Central memory CD4-positive, alpha-beta T cell (primary cell): ENCODE data around the gene CLNK.

ENCODE experiments used
- DNase-seq: peaks from one replicate; pipeline ENCODE4 v3.0.0; 2022

Gene CLNK

GRCh38 chr4:10495651-10496050, 188.9 kb downstream of the CLNK start:
- DNase-seq: no peak

GRCh38 chr4:10492464-10492863, 192.1 kb downstream of the CLNK start:
- no peak for DNase-seq

GRCh38 chr4:10491401-10491800, 193.2 kb downstream of the CLNK start:
- no peak for DNase-seq

- DNase-seq: no peak
Observed at GRCh38 chr4:10490996-10491395, 193.6 kb downstream of the CLNK start.

- DNase-seq: no peak
Observed at GRCh38 chr4:10482913-10483312, 201.7 kb downstream of the CLNK start.

GRCh38 chr4:10480616-10481015, 204.0 kb downstream of the CLNK start:
- no peak for DNase-seq

GRCh38 chr4:10478621-10479020, 205.9 kb downstream of the CLNK start:
- DNase-seq: no peak

- DNase-seq: no peak
Observed at GRCh38 chr4:10470505-10470904, 214.1 kb downstream of the CLNK start.

- DNase-seq: no peak
Observed at GRCh38 chr4:10466161-10466560, 218.4 kb downstream of the CLNK start.

- no peak for DNase-seq
Observed at GRCh38 chr4:10462876-10463275, 221.7 kb downstream of the CLNK start.

GRCh38 chr4:10461850-10462400, 222.6 kb downstream of the CLNK start:
- DNase-seq: no peak

- peak; percentile 76 for DNase-seq
Observed at GRCh38 chr4:10461091-10461849, 223.3 kb downstream of the CLNK start.

GRCh38 chr4:10460313-10461047, 224.1 kb downstream of the CLNK start:
- DNase-seq: no peak

- DNase-seq: no peak
Observed at GRCh38 chr4:10459305-10459704, 225.3 kb downstream of the CLNK start.

- no peak for DNase-seq
Observed at GRCh38 chr4:10458177-10458576, 226.4 kb downstream of the CLNK start.

GRCh38 chr4:10457255-10457801, 227.2 kb downstream of the CLNK start, which contains the start of gene ZNF518B:
ZNF518B (minus strand) TSS chr4:10457426; CDS start chr4:10446328, 11,098 bp downstream.
- peak; percentile 84 for DNase-seq

- DNase-seq: peak; percentile 56
Observed at GRCh38 chr4:10456595-10457254, 227.8 kb downstream of the CLNK start.

- DNase-seq: no peak
Observed at GRCh38 chr4:10456260-10456594, 228.3 kb downstream of the CLNK start.

GRCh38 chr4:10455133-10455532, 229.4 kb downstream of the CLNK start:
- no peak for DNase-seq

GRCh38 chr4:10454726-10455125, 229.8 kb downstream of the CLNK start:
- DNase-seq: no peak

- DNase-seq: no peak
Observed at GRCh38 chr4:10454121-10454520, 230.4 kb downstream of the CLNK start.

- DNase-seq: no peak
Observed at GRCh38 chr4:10448991-10449390, 235.6 kb downstream of the CLNK start.

GRCh38 chr4:10442976-10443375, 241.6 kb downstream of the CLNK start:
- DNase-seq: no peak
